Prostate gland (tissue), 2 donors: ENCODE measurements around the gene ADAT3. TPM values are rescaled to one million over a fixed set of nuclear protein-coding genes. Genes with fewer than 3 reads are reported as not detected.

Source experiments
- DNase-seq: peaks from one replicate; pipeline ENCODE4 v3.0.0-alpha.2; 2019; ENCODE audit warnings: low spot score
- H3K27ac ChIP-seq, 2 donors: fragments of 200-600 bp; sonication (generic); 2 replicates each; pipeline ENCODE4 v1.5.1; 2017 to 2019
- H3K27me3 ChIP-seq: fragments of 200-600 bp; sonication (generic); replicated peaks from 2 replicates; pipeline ENCODE4 v1.5.1; 2019; ENCODE audit not compliant: insufficient read depth
- H3K36me3 ChIP-seq, 2 donors: fragments of 200-600 bp; sonication (generic); 1 replicate in 1 of 2; 2 replicates in 1 of 2; pipeline versions ENCODE4 v1.5.1 to v1.8.1; 2017 to 2019
- H3K4me1 ChIP-seq: fragments of 200-600 bp; sonication (generic); replicated peaks from 2 replicates; pipeline ENCODE4 v1.5.1; 2019
- H3K4me3 ChIP-seq, 2 donors: fragments of 200-600 bp; sonication (generic); 2 replicates each; pipeline ENCODE4 v1.5.1; 2017 to 2019
- H3K9me3 ChIP-seq: fragments of 200-600 bp; sonication (generic); 2 replicates; pipeline ENCODE4 v1.5.1; 2017
- CTCF ChIP-seq, 4 experiments: fragments of 200-600 bp in 2 of 4; fragments of 450-650 bp in 2 of 4; sonication (generic) in 2 of 4; IDR thresholded peaks; 1 replicate in 3 of 4; 2 replicates in 1 of 4; pipeline ENCODE4 v1.5.1; 2016 to 2019; ENCODE audit warnings: antibody characterized with exemption in 4 of 4, mild to moderate bottlenecking in 2 of 4, moderate library complexity in 2 of 4
- POLR2A ChIP-seq: fragments of 450-650 bp; IDR thresholded peaks from one replicate; pipeline ENCODE4 v1.6.1; 2016; ENCODE audit warnings: antibody characterized with exemption, mild to moderate bottlenecking
- POLR2AphosphoS5 ChIP-seq: sonication (generic); formaldehyde crosslinking; IDR thresholded peaks from one replicate; pipeline ENCODE4 v1.6.1; 2017; ENCODE audit warnings: antibody characterized with exemption
- WGBS: methylation state at CpG from one replicate; pipeline ENCODE4 v1.1.5; 2018; 5-methylcytosine and 5-hydroxymethylcytosine counted together
- intact Hi-C: fragments of 100-400 bp; cut with DNase I; formaldehyde crosslinking; loops from one replicate; pipeline ENCODE4 v1.14.2; 2022
- total RNA-seq, 2 donors: library from RNA; depleted of rRNA; stranded (reverse); fragments of >200 nt; gene quantifications; one replicate each; pipeline ENCODE4 v1.1.0, GENCODE V29; 2016

ADAT3 gene
- total RNA-seq, 2 donors from 2014 or later, result 17.3 to 25.1 TPM

GRCh38 chr19:1857648-1858326 lies 47.4 kb upstream of the ADAT3 start:
- 48% methylated on average over 16 of the region's 16 CpGs for WGBS
- Histone ChIP-seq H3K4me1 (peaks cover 18% of the 10 kb centered on the region), H3K27ac (peak overlapping the region; percentile 52 to 69), H3K36me3 (no peaks in the 10 kb centered on the region), H3K27me3 (no peaks in the 10 kb centered on the region), H3K4me3 (peak overlapping the region in 1 of 2 donors; percentile 26), H3K9me3 (no peaks in the 10 kb centered on the region)
- no peak for TF ChIP-seq POLR2AphosphoS5
- TF ChIP-seq POLR2A, result no peak
- no peak for TF ChIP-seq CTCF (IDR thresholded peaks at IDR 0.05)
- intact Hi-C loops, result no loop called here
- DNase-seq, result no peak

DNA sequence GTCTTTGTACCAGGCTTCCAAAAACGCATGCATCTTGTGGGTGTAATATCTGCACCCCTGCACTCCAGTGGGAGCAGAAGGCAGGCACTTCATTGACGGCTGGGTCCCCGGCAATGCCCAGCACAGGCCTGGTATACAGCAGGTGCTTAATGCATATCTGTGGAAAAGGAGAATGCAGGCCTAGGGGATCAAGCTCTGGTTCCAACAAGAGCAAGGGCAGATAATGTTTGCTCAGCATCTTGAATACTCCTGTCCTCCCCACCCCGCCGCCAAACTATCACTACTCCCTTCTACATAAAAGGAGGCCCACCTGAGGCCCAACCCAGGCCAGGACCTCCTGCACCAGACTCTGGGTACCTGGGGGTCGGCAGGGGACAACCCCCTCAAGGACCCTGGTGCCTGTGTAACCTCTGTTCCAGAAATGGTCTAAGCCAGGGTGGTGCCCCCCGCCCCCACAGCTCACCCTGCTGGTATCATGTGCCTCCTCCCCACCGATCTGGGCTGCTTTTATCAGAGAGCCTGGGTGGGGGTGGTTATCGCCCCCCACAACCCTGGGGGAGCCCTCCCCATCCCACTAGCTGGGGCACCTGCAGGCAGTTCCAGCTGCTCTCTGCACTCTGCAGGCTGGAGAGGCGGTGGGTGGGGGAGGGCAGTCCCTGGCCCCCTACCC lies 46.7 kb upstream of the ADAT3 start:
- WGBS, result 79% methylated on average over 8 of the region's 10 CpGs
- Histone ChIP-seq H3K4me3 (no peak overlapping the region), H3K27ac (peak overlapping the region in 1 of 2 donors; percentile 52), H3K36me3 (no peaks in the 10 kb centered on the region), H3K4me1 (peaks cover 18% of the 10 kb centered on the region), H3K27me3 (no peaks in the 10 kb centered on the region), H3K9me3 (no peaks in the 10 kb centered on the region)
- DNase-seq, result no peak
- intact Hi-C loops, result no loop called here
- TF ChIP-seq POLR2A (no peak), POLR2AphosphoS5 (no peak), CTCF (IDR thresholded peaks at IDR 0.05) (no peak)

- no peak for TF ChIP-seq POLR2A
- TF ChIP-seq CTCF (IDR thresholded peaks at IDR 0.05), result no peak
- TF ChIP-seq POLR2AphosphoS5, result no peak
- H3K4me1 ChIP-seq, result peaks cover 18% of the 10 kb centered on the region
- no peaks in the 10 kb centered on the region for H3K27me3 ChIP-seq
- no peaks in the 10 kb centered on the region for H3K9me3 ChIP-seq
- no peaks in the 10 kb centered on the region for H3K36me3 ChIP-seq
- intact Hi-C loops, result no loop called here
- DNase-seq, result no peak
- 65% methylated on average over 18 of the region's 18 CpGs for WGBS
- H3K4me3 ChIP-seq, result no peak overlapping the region
- H3K27ac ChIP-seq, result no peak overlapping the region
Measured at GRCh38 chr19:1859331-1859781, 45.8 kb upstream of the ADAT3 start.

GRCh38 chr19:1860042-1860775 lies 45.0 kb upstream of the ADAT3 start:
- no peak overlapping the region for H3K4me3 ChIP-seq
- WGBS, result 32% methylated on average over 28 of the region's 32 CpGs
- H3K36me3 ChIP-seq, result no peaks in the 10 kb centered on the region
- no peaks in the 10 kb centered on the region for H3K27me3 ChIP-seq
- intact Hi-C loops, result no loop called here
- TF ChIP-seq CTCF (IDR thresholded peaks at IDR 0.05) (no peak), POLR2A (no peak), POLR2AphosphoS5 (no peak)
- peaks cover 18% of the 10 kb centered on the region for H3K4me1 ChIP-seq
- no peak overlapping the region for H3K27ac ChIP-seq
- DNase-seq, result no peak
- no peaks in the 10 kb centered on the region for H3K9me3 ChIP-seq
